GM13976 (cell line): ENCODE data around the gene HS3ST3A1.

Source experiments
- DNase-seq: peaks from one replicate; pipeline ENCODE4 v3.0.0; 2012; ENCODE audit warnings: low spot score
- in situ Hi-C: fragments of 300-500 bp; cut with MboI; formaldehyde crosslinking; loops from one replicate; pipeline ENCODE4 v1.12.0; 2022; ENCODE audit warnings: low sequenced_read_pairs, mixed read lengths, inconsistent platforms; ENCODE audit not compliant: unreplicated experiment
- TF ChIP-seq, protein P1 (sequence below): IDR thresholded peaks from 2 replicates; pipeline ENCODE4 v1.5.1; 2012; ENCODE audit warnings: borderline replicate concordance, mild to moderate bottlenecking; ENCODE audit not compliant: insufficient read depth; ENCODE audit errors: extremely low read depth, missing control alignments, control extremely low read depth

The HS3ST3A1 gene

DNA sequence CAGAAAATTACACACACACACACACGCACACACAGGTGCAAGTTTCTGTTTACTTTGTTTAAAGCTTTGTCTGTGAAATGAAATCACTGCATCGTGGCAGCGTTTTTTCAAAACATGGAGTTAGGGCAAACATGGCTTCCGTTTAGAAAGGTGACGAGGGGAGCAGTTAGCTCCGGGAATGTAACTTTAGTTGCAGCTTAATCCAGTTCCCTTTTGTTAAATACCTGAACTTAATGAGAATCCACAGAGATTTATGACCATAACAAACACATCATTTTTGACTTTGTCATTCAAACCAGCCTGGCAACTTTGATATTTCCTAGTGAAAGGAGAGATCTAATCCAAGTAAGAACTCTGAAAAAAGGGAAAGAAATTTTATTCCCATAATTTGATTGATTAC lies 12.1 kb downstream of the HS3ST3A1 start:
- TF ChIP-seq, protein P1, sequence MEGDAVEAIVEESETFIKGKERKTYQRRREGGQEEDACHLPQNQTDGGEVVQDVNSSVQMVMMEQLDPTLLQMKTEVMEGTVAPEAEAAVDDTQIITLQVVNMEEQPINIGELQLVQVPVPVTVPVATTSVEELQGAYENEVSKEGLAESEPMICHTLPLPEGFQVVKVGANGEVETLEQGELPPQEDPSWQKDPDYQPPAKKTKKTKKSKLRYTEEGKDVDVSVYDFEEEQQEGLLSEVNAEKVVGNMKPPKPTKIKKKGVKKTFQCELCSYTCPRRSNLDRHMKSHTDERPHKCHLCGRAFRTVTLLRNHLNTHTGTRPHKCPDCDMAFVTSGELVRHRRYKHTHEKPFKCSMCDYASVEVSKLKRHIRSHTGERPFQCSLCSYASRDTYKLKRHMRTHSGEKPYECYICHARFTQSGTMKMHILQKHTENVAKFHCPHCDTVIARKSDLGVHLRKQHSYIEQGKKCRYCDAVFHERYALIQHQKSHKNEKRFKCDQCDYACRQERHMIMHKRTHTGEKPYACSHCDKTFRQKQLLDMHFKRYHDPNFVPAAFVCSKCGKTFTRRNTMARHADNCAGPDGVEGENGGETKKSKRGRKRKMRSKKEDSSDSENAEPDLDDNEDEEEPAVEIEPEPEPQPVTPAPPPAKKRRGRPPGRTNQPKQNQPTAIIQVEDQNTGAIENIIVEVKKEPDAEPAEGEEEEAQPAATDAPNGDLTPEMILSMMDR = no peak
- DNase-seq = no peak
- in situ Hi-C loops = loop anchor here (10.0 kb wide), 1 partner anchor 1335 kb away; no protein-coding TSS in a partner anchor

DNA sequence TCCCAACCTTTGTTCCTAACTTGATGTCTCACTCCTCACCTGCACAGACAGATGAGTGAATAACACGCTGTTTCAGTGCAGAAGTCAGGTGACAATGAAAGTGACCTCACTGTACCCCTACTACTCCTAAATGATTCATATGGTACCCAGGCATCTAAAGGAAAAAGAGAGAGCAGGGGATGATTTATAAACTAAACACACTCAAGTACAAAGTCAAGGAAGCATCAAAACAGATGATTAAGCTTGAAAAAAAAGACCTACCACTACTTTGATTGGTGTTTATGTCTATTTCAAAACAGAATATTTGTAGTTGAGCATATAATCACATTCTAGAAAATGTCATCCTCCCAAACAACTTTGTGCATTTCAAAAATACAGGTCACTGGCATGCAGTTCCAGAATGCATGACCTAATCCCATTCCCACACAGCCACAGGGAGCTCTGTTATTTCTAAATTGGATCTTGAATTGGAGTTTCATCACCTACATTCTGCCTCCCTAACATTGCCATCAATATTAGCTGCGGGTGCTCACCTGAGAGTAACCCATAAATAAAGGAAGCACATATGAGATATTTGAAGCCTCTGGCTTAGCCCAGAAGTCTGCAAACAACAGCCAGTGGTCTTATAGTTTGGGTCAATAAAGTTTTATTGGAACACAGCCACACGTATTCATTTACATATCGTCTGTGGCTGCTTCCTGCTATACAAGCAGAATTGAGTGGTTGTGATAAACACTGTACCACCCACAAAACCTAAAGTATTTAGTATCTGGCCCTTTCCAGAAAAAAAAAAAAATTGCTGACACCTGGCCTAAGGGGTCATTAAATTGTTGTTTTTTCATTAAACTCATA lies 14.0 kb downstream of the HS3ST3A1 start:
- TF ChIP-seq, protein P1 = no peak
- DNase-seq = no peak
- in situ Hi-C loops = no loop called here

DNA sequence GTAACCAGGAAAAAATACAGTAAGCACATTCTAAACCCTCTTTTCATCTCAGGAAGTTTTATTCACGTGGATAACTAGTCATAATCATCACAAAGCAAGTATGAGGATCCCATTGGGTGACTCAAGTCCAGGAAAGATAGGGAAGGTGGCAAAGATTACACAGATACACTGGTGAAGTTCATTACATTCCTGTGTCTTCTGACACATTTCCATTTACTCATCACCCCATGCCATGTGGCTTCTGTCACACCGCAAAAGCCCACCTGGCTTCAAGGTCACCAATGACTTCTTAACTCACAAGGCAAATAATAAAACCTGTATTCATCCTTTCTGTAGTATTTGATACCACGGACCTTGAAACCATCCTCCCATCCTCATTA lies 17.0 kb downstream of the HS3ST3A1 start:
- in situ Hi-C loops = no loop called here
- no peak for DNase-seq
- TF ChIP-seq, protein P1 = no peak

- in situ Hi-C loops = no loop called here
- DNase-seq = no peak
- TF ChIP-seq, protein P1 = no peak
These were observed 17.6 kb downstream of the HS3ST3A1 start for GRCh38 chr17:13583996-13584700.

DNA sequence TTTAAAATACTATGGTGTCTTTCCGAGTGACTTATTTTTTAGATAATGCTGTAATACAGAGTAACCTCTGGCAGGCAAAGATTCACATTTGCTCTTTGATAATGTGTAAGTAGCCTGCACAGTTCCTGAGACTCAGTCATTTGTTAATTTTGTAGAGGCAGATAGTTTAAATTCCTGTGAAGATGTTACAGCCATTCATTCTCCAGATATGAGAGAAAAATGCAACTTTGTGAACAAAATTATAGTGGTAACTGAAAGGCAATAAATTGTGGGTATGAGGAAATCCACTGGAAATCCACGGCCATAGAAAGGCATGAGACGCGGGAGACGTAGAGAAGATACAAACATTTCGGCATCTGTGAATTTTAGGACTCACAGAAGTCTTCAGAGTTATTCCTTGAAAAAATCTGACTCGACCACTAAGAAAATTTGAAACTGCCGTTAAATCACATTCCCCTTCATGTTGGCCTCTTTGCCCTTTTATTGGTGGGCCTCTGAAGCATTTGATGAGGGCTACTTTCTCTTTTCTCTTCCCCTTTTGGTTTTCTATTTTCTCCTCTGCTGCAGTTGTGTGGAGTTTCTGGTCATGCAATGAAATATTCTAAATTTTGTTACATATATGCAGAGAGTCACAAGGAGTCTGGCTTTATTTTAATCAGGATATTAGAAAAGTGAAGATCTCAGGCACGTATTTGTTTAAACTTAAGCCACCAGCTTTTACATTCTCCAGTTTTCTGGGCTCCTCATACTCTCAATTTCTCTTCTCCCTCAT lies 18.8 kb downstream of the HS3ST3A1 start:
- TF ChIP-seq, protein P1 = no peak
- no peak for DNase-seq
- in situ Hi-C loops = no loop called here

- in situ Hi-C loops = no loop called here
- DNase-seq = no peak
- TF ChIP-seq, protein P1 = no peak
These were observed 19.8 kb downstream of the HS3ST3A1 start for GRCh38 chr17:13581925-13582324.
